Suprapubic skin (tissue), 4 donors: ENCODE measurements around the gene KNOP1. TPM values are rescaled to one million over a fixed set of nuclear protein-coding genes. Genes with fewer than 3 reads are reported as not detected.

Source experiments
- DNase-seq, 2 donors: peaks; one replicate each; pipeline ENCODE4 v3.0.0-alpha.2; 2019; ENCODE audit warnings: low spot score in 2 of 2
- H3K27ac ChIP-seq: fragments of 200-600 bp; sonication (generic); one replicate; pipeline ENCODE4 v1.5.1; 2019
- H3K27me3 ChIP-seq: fragments of 200-600 bp; sonication (generic); one replicate; pipeline ENCODE4 v1.5.1; 2019
- H3K36me3 ChIP-seq: fragments of 200-600 bp; sonication (generic); one replicate; pipeline ENCODE4 v1.5.1; 2019
- H3K4me1 ChIP-seq: fragments of 200-600 bp; sonication (generic); one replicate; pipeline ENCODE4 v1.5.1; 2019
- H3K4me3 ChIP-seq: fragments of 200-600 bp; sonication (generic); one replicate; pipeline ENCODE4 v1.5.1; 2019; ENCODE audit warnings: mild to moderate bottlenecking
- H3K9me3 ChIP-seq: fragments of 200-600 bp; sonication (generic); one replicate; pipeline ENCODE4 v1.5.1; 2019
- CTCF ChIP-seq, 2 donors: fragments of 200-600 bp in 1 of 2; fragments of 450-650 bp in 1 of 2; sonication (generic) in 1 of 2; IDR thresholded peaks; one replicate each; pipeline ENCODE4 v1.5.1; 2016 to 2019; ENCODE audit warnings: antibody characterized with exemption in 2 of 2, mild to moderate bottlenecking in 1 of 2, moderate library complexity in 1 of 2
- EP300 ChIP-seq: sonication (generic); formaldehyde crosslinking; IDR thresholded peaks from one replicate; pipeline ENCODE4 v1.6.1; 2017; ENCODE audit warnings: antibody characterized with exemption
- POLR2A ChIP-seq, 2 donors: fragments of 450-650 bp; IDR thresholded peaks; one replicate each; pipeline ENCODE4 v1.6.1; 2017; ENCODE audit warnings: antibody characterized with exemption in 2 of 2, mild to moderate bottlenecking in 2 of 2, moderate library complexity in 2 of 2
- POLR2AphosphoS5 ChIP-seq, 3 donors: sonication (generic); formaldehyde crosslinking; IDR thresholded peaks; one replicate each; pipeline ENCODE4 v1.6.1; 2017; ENCODE audit warnings: antibody characterized with exemption in 3 of 3
- WGBS: methylation state at CpG from one replicate; pipeline ENCODE4 v1.1.5; 2018; 5-methylcytosine and 5-hydroxymethylcytosine counted together
- total RNA-seq, 4 donors: library from RNA; depleted of rRNA; stranded (reverse); fragments of >200 nt; gene quantifications; one replicate each; pipeline ENCODE4 v1.1.0, GENCODE V29; 2016

Gene KNOP1
- total RNA-seq, 4 donors from 2014 or later: 7.9 to 22.8 (median 19.5) TPM

- Histone ChIP-seq H3K9me3 (no peaks in the 10 kb centered on the region), H3K27me3 (no peaks in the 10 kb centered on the region), H3K4me3 (no peak overlapping the region), H3K36me3 (peaks cover 50% of the 10 kb centered on the region), H3K27ac (peak overlapping the region; percentile 49), H3K4me1 (peaks cover 26% of the 10 kb centered on the region)
- 62% methylated on average over 18 of the region's 18 CpGs for WGBS
- TF ChIP-seq POLR2A (IDR thresholded peaks at IDR 0.05): no peak
- no peak for TF ChIP-seq POLR2AphosphoS5 (IDR thresholded peaks at IDR 0.05)
- no peak for TF ChIP-seq EP300
- TF ChIP-seq CTCF (IDR thresholded peaks at IDR 0.05): no peak
- no peak for DNase-seq
Observed at GRCh38 chr16:19688396-19689024, 29.5 kb downstream of the KNOP1 start.

GRCh38 chr16:19687279-19687678 is 30.7 kb downstream of the KNOP1 start:
- DNase-seq: no peak
- Histone ChIP-seq H3K27me3 (no peaks in the 10 kb centered on the region), H3K9me3 (no peaks in the 10 kb centered on the region), H3K36me3 (peaks cover 58% of the 10 kb centered on the region), H3K4me3 (no peak overlapping the region), H3K4me1 (peaks cover 26% of the 10 kb centered on the region), H3K27ac (no peak overlapping the region)
- TF ChIP-seq CTCF (IDR thresholded peaks at IDR 0.05) (no peak), POLR2AphosphoS5 (IDR thresholded peaks at IDR 0.05) (no peak), POLR2A (IDR thresholded peaks at IDR 0.05) (no peak), EP300 (no peak)
- 75% methylated on average over 7 of the region's 7 CpGs for WGBS

- no peak overlapping the region for H3K4me3 ChIP-seq
- 94% methylated on average over 4 of the region's 4 CpGs for WGBS
- peaks cover 47% of the 10 kb centered on the region for H3K36me3 ChIP-seq
Observed at GRCh38 chr16:19685176-19685575, 32.9 kb downstream of the KNOP1 start.

DNA sequence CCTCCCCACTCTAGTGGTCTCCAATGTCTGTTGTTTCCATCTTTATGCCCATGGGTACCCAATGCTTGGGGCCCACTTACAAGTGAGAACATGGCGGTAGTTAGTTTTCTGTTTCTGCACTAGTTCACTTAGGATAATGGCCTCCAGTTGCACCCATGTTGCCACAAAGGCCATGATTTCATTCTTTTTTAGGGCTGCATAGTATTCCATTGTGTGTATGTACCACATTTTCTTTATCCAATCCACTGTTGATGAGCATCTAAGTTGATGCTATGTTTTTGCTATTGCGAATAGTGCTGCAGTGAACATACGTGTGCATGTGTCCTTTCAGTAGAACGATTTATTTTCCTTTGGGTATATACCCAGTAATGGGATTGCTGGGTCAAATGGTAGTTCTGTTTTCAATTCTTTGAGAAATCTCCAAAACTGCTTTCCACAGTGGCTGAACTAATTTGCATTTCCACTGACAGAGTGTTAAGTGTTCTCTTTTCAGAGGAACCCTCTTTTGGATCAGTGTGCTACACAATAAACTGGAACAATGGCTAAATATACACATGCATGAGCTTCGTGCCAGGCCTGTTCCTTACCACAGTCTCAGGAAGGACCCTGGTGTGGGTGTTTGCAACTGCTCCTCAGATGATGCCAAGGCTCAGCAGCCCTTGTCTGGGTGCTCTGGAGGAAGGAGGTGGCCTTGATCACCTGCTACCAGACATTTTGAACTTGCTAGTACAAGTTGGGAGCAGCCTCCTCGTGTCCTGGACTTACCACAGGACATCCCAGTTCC is 34.4 kb downstream of the KNOP1 start:
- Histone ChIP-seq H3K4me1 (peaks cover 9% of the 10 kb centered on the region), H3K4me3 (no peak overlapping the region), H3K9me3 (no peaks in the 10 kb centered on the region), H3K36me3 (peaks cover 47% of the 10 kb centered on the region), H3K27ac (no peak overlapping the region), H3K27me3 (no peaks in the 10 kb centered on the region)
- 96% methylated on average over 6 of the region's 6 CpGs for WGBS
- TF ChIP-seq POLR2A (IDR thresholded peaks at IDR 0.05) (no peak), EP300 (no peak), POLR2AphosphoS5 (IDR thresholded peaks at IDR 0.05) (no peak), CTCF (IDR thresholded peaks at IDR 0.05) (no peak)
- peak in 1 of 2 donors; percentile 19 for DNase-seq

More at GRCh38 chr16:19685176-19685575, 32.9 kb downstream of the KNOP1 start:
- Histone ChIP-seq H3K4me1 (peaks cover 13% of the 10 kb centered on the region), H3K27me3 (no peaks in the 10 kb centered on the region), H3K27ac (no peak overlapping the region), H3K9me3 (no peaks in the 10 kb centered on the region)
- TF ChIP-seq POLR2A (IDR thresholded peaks at IDR 0.05) (no peak), POLR2AphosphoS5 (IDR thresholded peaks at IDR 0.05) (no peak), CTCF (IDR thresholded peaks at IDR 0.05) (no peak), EP300 (no peak)
- no peak for DNase-seq

- Histone ChIP-seq H3K27me3 (no peaks in the 10 kb centered on the region), H3K27ac (no peak overlapping the region), H3K9me3 (no peaks in the 10 kb centered on the region), H3K4me1 (peaks cover 6% of the 10 kb centered on the region), H3K4me3 (no peak overlapping the region), H3K36me3 (peaks cover 40% of the 10 kb centered on the region)
- peak in 1 of 2 donors; percentile 31 for DNase-seq
- TF ChIP-seq CTCF (IDR thresholded peaks at IDR 0.05) (no peak), EP300 (no peak), POLR2A (IDR thresholded peaks at IDR 0.05) (no peak), POLR2AphosphoS5 (IDR thresholded peaks at IDR 0.05) (no peak)
- WGBS: 84% methylated on average over 12 of the region's 12 CpGs
Observed at GRCh38 chr16:19681637-19682036, 36.4 kb downstream of the KNOP1 start.
